Suprapubic skin (tissue), 4 donors: Measurements from ENCODE around the gene HIVEP1. TPM values are rescaled to one million over a fixed set of nuclear protein-coding genes. Genes with fewer than 3 reads are reported as not detected.

Experiments
- DNase-seq, 2 donors: peaks; one replicate each; pipeline ENCODE4 v3.0.0-alpha.2; 2019; ENCODE audit warnings: low spot score in 2 of 2
- H3K27ac ChIP-seq: fragments of 200-600 bp; sonication (generic); one replicate; pipeline ENCODE4 v1.5.1; 2019
- H3K27me3 ChIP-seq: fragments of 200-600 bp; sonication (generic); one replicate; pipeline ENCODE4 v1.5.1; 2019
- H3K36me3 ChIP-seq: fragments of 200-600 bp; sonication (generic); one replicate; pipeline ENCODE4 v1.5.1; 2019
- H3K4me1 ChIP-seq: fragments of 200-600 bp; sonication (generic); one replicate; pipeline ENCODE4 v1.5.1; 2019
- H3K4me3 ChIP-seq: fragments of 200-600 bp; sonication (generic); one replicate; pipeline ENCODE4 v1.5.1; 2019; ENCODE audit warnings: mild to moderate bottlenecking
- H3K9me3 ChIP-seq: fragments of 200-600 bp; sonication (generic); one replicate; pipeline ENCODE4 v1.5.1; 2019
- CTCF ChIP-seq, 2 donors: fragments of 200-600 bp in 1 of 2; fragments of 450-650 bp in 1 of 2; sonication (generic) in 1 of 2; IDR thresholded peaks; one replicate each; pipeline ENCODE4 v1.5.1; 2016 to 2019; ENCODE audit warnings: antibody characterized with exemption in 2 of 2, mild to moderate bottlenecking in 1 of 2, moderate library complexity in 1 of 2
- EP300 ChIP-seq: sonication (generic); formaldehyde crosslinking; IDR thresholded peaks from one replicate; pipeline ENCODE4 v1.6.1; 2017; ENCODE audit warnings: antibody characterized with exemption
- POLR2A ChIP-seq, 2 donors: fragments of 450-650 bp; IDR thresholded peaks; one replicate each; pipeline ENCODE4 v1.6.1; 2017; ENCODE audit warnings: antibody characterized with exemption in 2 of 2, mild to moderate bottlenecking in 2 of 2, moderate library complexity in 2 of 2
- POLR2AphosphoS5 ChIP-seq, 3 donors: sonication (generic); formaldehyde crosslinking; IDR thresholded peaks; one replicate each; pipeline ENCODE4 v1.6.1; 2017; ENCODE audit warnings: antibody characterized with exemption in 3 of 3
- WGBS: methylation state at CpG from one replicate; pipeline ENCODE4 v1.1.5; 2018; 5-methylcytosine and 5-hydroxymethylcytosine counted together
- total RNA-seq, 4 donors: library from RNA; depleted of rRNA; stranded (reverse); fragments of >200 nt; gene quantifications; one replicate each; pipeline ENCODE4 v1.1.0, GENCODE V29; 2016

The HIVEP1 gene
- total RNA-seq, 4 donors from 2014 or later: 37.9 to 48.4 (median 43.9) TPM

- no peak overlapping the region for H3K4me3 ChIP-seq
- TF ChIP-seq EP300: no peak
- no peak for TF ChIP-seq CTCF (IDR thresholded peaks at IDR 0.05)
- no peak for TF ChIP-seq POLR2AphosphoS5 (IDR thresholded peaks at IDR 0.05)
- TF ChIP-seq POLR2A (IDR thresholded peaks at IDR 0.05): no peak
- H3K27ac ChIP-seq: no peak overlapping the region
- H3K27me3 ChIP-seq: no peaks in the 10 kb centered on the region
- no peaks in the 10 kb centered on the region for H3K36me3 ChIP-seq
- no peak for DNase-seq
- H3K9me3 ChIP-seq: no peaks in the 10 kb centered on the region
- H3K4me1 ChIP-seq: no peaks in the 10 kb centered on the region
- WGBS: 62% methylated on average over 3 of the region's 3 CpGs
Observed at GRCh38 chr6:12178521-12178920, 166.4 kb downstream of the HIVEP1 start.

- 97% methylated on average over 4 of the region's 4 CpGs for WGBS
Observed at GRCh38 chr6:12181481-12181880, 169.4 kb downstream of the HIVEP1 start.

GRCh38 chr6:12182676-12183075 lies 170.6 kb downstream of the HIVEP1 start:
- Histone ChIP-seq H3K4me3 (no peak overlapping the region), H3K27ac (no peak overlapping the region), H3K9me3 (no peaks in the 10 kb centered on the region), H3K36me3 (no peaks in the 10 kb centered on the region), H3K4me1 (no peaks in the 10 kb centered on the region), H3K27me3 (no peaks in the 10 kb centered on the region)
- TF ChIP-seq CTCF (IDR thresholded peaks at IDR 0.05) (no peak), EP300 (no peak), POLR2AphosphoS5 (IDR thresholded peaks at IDR 0.05) (no peak), POLR2A (IDR thresholded peaks at IDR 0.05) (no peak)
- no peak for DNase-seq
- 90% methylated on average over 5 of the region's 5 CpGs for WGBS

More at GRCh38 chr6:12181481-12181880, 169.4 kb downstream of the HIVEP1 start:
- DNase-seq: no peak
- Histone ChIP-seq H3K27me3 (no peaks in the 10 kb centered on the region), H3K27ac (no peak overlapping the region), H3K4me1 (no peaks in the 10 kb centered on the region), H3K9me3 (no peaks in the 10 kb centered on the region), H3K4me3 (no peak overlapping the region), H3K36me3 (no peaks in the 10 kb centered on the region)
- TF ChIP-seq CTCF (IDR thresholded peaks at IDR 0.05) (no peak), POLR2A (IDR thresholded peaks at IDR 0.05) (no peak), POLR2AphosphoS5 (IDR thresholded peaks at IDR 0.05) (no peak), EP300 (no peak)

- WGBS: 75% methylated on average over 6 of the region's 6 CpGs
- DNase-seq: no peak
- no peaks in the 10 kb centered on the region for H3K27me3 ChIP-seq
- H3K9me3 ChIP-seq: no peaks in the 10 kb centered on the region
- no peak overlapping the region for H3K27ac ChIP-seq
- no peaks in the 10 kb centered on the region for H3K4me1 ChIP-seq
- TF ChIP-seq CTCF (IDR thresholded peaks at IDR 0.05) (no peak), POLR2A (IDR thresholded peaks at IDR 0.05) (no peak), EP300 (no peak), POLR2AphosphoS5 (IDR thresholded peaks at IDR 0.05) (no peak)
- H3K36me3 ChIP-seq: no peaks in the 10 kb centered on the region
- no peak overlapping the region for H3K4me3 ChIP-seq
Observed at GRCh38 chr6:12185081-12185673, 173.1 kb downstream of the HIVEP1 start.

DNA sequence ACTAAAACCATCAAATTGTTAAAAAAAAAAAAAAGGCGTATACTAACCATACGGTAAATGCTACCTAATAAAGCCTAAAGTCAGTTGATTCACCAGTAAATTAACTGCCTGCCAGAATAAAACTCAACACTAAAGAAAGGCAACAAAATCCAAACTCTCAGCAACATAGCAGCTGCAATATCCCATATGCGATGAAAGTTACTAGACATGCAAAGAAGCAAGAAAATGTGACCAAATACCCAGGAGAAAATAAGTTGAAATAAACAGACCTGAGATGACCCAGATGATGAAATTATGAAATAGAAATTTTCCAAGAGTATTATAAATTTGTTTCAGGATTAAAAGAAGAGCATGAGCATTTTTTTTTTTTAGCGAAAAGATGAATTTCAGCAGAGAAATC lies 174.4 kb downstream of the HIVEP1 start:
- H3K27me3 ChIP-seq: no peaks in the 10 kb centered on the region
- WGBS: 57% methylated on average over 4 of the region's 4 CpGs
- no peak for TF ChIP-seq CTCF (IDR thresholded peaks at IDR 0.05)
- TF ChIP-seq POLR2A (IDR thresholded peaks at IDR 0.05): no peak
- no peak overlapping the region for H3K27ac ChIP-seq
- H3K4me1 ChIP-seq: no peaks in the 10 kb centered on the region
- H3K9me3 ChIP-seq: no peaks in the 10 kb centered on the region
- H3K36me3 ChIP-seq: no peaks in the 10 kb centered on the region
- no peak for DNase-seq
- no peak overlapping the region for H3K4me3 ChIP-seq
